ENCODE data around the gene CWC27.
A peak's percentile ranks its signal among the peaks of the same experiment; 100 is the strongest.

CWC27 gene

GRCh38 chr5:65012301-65012892, 243.7 kb downstream of the CWC27 start:
- DNase-seq = peak; percentile 42

- no peak for DNase-seq
Measured at GRCh38 chr5:65013166-65013565, 244.4 kb downstream of the CWC27 start.

GRCh38 chr5:65014769-65015168, 246.0 kb downstream of the CWC27 start:
- no peak for DNase-seq

GRCh38 chr5:65015767-65016166, 247.0 kb downstream of the CWC27 start:
- DNase-seq = no peak

GRCh38 chr5:65017636-65018035, 248.9 kb downstream of the CWC27 start:
- no peak for DNase-seq

GRCh38 chr5:65018763-65019162, 250.0 kb downstream of the CWC27 start:
- no peak for DNase-seq

GRCh38 chr5:65020492-65020891, 251.8 kb downstream of the CWC27 start:
- no peak for DNase-seq

- no peak for DNase-seq
Measured at GRCh38 chr5:65021527-65022226, 252.9 kb downstream of the CWC27 start.

- no peak for DNase-seq
Measured at GRCh38 chr5:65022932-65023331, 254.2 kb downstream of the CWC27 start.

- no peak for DNase-seq
Measured at GRCh38 chr5:65024681-65025080, 256.0 kb downstream of the CWC27 start.

- DNase-seq = no peak
Measured at GRCh38 chr5:65026816-65027548, 258.3 kb downstream of the CWC27 start.

- DNase-seq = no peak
Measured at GRCh38 chr5:65029178-65029577, 260.4 kb downstream of the CWC27 start.

GRCh38 chr5:65030056-65030455, 261.3 kb downstream of the CWC27 start:
- no peak for DNase-seq

- no peak for DNase-seq
Measured at GRCh38 chr5:65032250-65032649, 263.5 kb downstream of the CWC27 start.

GRCh38 chr5:65034029-65034812, 265.5 kb downstream of the CWC27 start:
- no peak for DNase-seq

GRCh38 chr5:65034813-65035209, 266.1 kb downstream of the CWC27 start:
- peak; percentile 3 for DNase-seq

GRCh38 chr5:65035211-65036206, 266.8 kb downstream of the CWC27 start:
- peak; percentile 58 for DNase-seq

- DNase-seq = peak; percentile 2
Measured at GRCh38 chr5:65037831-65038815, 269.4 kb downstream of the CWC27 start.

GRCh38 chr5:65041296-65042158, 272.8 kb downstream of the CWC27 start:
- no peak for DNase-seq

Data from NCI-H1105 treated with DMSO at 0.1 percent for 48 hours (cell line).